ENCODE measurements around the gene RGS6.
"Not testable (repeated sequence)": the region's sequence is repeated elsewhere in the genome, so short reads cannot be mapped to it uniquely, and the experiment has no call there.

The RGS6 gene

GRCh38 chr14:72471346-72471745 lies 539.1 kb downstream of the RGS6 start:
- DNase-seq = no peak

- no peak for DNase-seq
These were observed 540.6 kb downstream of the RGS6 start for GRCh38 chr14:72472845-72473244.

- DNase-seq = no peak
These were observed 544.6 kb downstream of the RGS6 start for GRCh38 chr14:72476657-72477499.

GRCh38 chr14:72477578-72477977 lies 545.3 kb downstream of the RGS6 start:
- DNase-seq = not testable (repeated sequence)

- DNase-seq = no peak
These were observed 546.3 kb downstream of the RGS6 start for GRCh38 chr14:72478471-72478893.

GRCh38 chr14:72479461-72479931 lies 547.3 kb downstream of the RGS6 start:
- DNase-seq = no peak

- no peak for DNase-seq
These were observed 548.4 kb downstream of the RGS6 start for GRCh38 chr14:72480464-72481243.

GRCh38 chr14:72483311-72483710 lies 551.1 kb downstream of the RGS6 start:
- DNase-seq = no peak

GRCh38 chr14:72485695-72486094 lies 553.5 kb downstream of the RGS6 start:
- no peak for DNase-seq

- DNase-seq = no peak
These were observed 556.3 kb downstream of the RGS6 start for GRCh38 chr14:72488514-72488913.

- DNase-seq = no peak
These were observed 560.0 kb downstream of the RGS6 start for GRCh38 chr14:72492196-72492595.

- no peak for DNase-seq
These were observed 563.4 kb downstream of the RGS6 start for GRCh38 chr14:72495668-72496067.

- no peak for DNase-seq
These were observed 566.4 kb downstream of the RGS6 start for GRCh38 chr14:72498646-72499045.

GRCh38 chr14:72499746-72500145 lies 567.5 kb downstream of the RGS6 start:
- no peak for DNase-seq

- no peak for DNase-seq
These were observed 568.1 kb downstream of the RGS6 start for GRCh38 chr14:72500234-72500838.

GRCh38 chr14:72501439-72501838 lies 569.2 kb downstream of the RGS6 start:
- DNase-seq = no peak

- no peak for DNase-seq
These were observed 571.0 kb downstream of the RGS6 start for GRCh38 chr14:72503271-72503670.

- DNase-seq = no peak
These were observed 571.6 kb downstream of the RGS6 start for GRCh38 chr14:72503696-72504368.

GRCh38 chr14:72510566-72510965 lies 578.3 kb downstream of the RGS6 start:
- DNase-seq = no peak

GRCh38 chr14:72512281-72512680 lies 580.1 kb downstream of the RGS6 start:
- no peak for DNase-seq

- DNase-seq = no peak
These were observed 580.7 kb downstream of the RGS6 start for GRCh38 chr14:72512925-72513324.

GRCh38 chr14:72513346-72513745 lies 581.1 kb downstream of the RGS6 start:
- DNase-seq = no peak
